AG10803 (cell line): ENCODE measurements around the gene CPPED1.

ENCODE experiments used
- DNase-seq: peaks from one replicate; pipeline ENCODE4 v3.0.0; 2010; ENCODE audit warnings: low read depth
- H3K4me3 ChIP-seq: 2 replicates; pipeline ENCODE4 v1.5.1; 2011; ENCODE audit warnings: mild to moderate bottlenecking, low read length, control low read depth
- CTCF ChIP-seq: conservative IDR thresholded peaks from 2 replicates; pipeline ENCODE4 v1.5.1; 2011; ENCODE audit warnings: mild to moderate bottlenecking, low read length, control low read depth, inconsistent platforms

Gene CPPED1

GRCh38 chr16:12611006-12611477 lies 192.6 kb downstream of the CPPED1 start:
- TF ChIP-seq CTCF: no peak
- no peak for DNase-seq
- no peak overlapping the region for H3K4me3 ChIP-seq

DNA sequence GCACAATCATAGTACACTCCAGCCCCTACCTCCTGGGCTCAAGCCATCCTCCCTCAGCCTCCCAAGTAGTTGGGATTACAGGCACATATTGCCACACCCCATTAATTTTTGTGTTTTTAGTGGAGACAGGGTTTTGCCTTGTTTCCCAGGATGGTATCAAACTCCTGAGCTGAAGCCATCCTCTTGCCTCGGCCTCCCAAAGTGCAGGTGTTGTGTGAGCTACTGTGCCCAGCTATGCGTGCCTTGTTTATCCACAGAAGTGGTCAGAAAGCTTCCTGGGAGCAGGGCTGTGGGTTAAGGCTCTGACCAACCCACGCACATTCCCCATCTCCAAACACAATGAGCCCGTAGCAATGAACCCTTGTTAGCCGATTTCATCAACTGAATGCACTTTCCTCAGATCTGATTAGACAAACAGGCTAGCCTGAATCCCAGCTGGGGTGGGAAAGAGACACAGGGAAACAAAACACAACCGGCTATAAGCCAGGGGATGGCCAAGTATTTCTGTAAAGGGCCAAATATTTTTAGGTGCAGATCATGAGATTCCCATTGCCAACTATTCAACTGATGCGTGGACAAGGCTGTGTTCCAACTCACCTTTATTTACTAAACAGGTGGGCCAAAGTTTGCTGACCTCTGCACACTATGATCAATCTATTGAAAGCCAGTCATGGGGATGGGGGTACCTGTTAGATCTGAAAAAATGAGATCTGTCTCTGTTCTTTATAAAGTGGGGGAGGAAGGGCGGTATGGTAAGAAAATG lies 193.6 kb downstream of the CPPED1 start:
- DNase-seq: no peak
- TF ChIP-seq CTCF: no peak
- no peak overlapping the region for H3K4me3 ChIP-seq
